PC-9 (cell line): ENCODE results near the gene ZNF107. TPM values are rescaled to one million over a fixed set of nuclear protein-coding genes. Genes with fewer than 3 reads are reported as not detected.

Source experiments
- BruUV-seq: library from RNA; stranded (reverse); fragments of 400-500 nt; replicated peaks from 2 replicates; lab custom pipeline; 2021; lab: Mats Ljungman, UMichigan
- CTCF ChIA-PET: fragments of 300-600 bp; sonication (Branson Sonifier 250); formaldehyde crosslinking; loops from one replicate; lab custom pipeline; 2022; ENCODE audit warnings: antibody characterized with exemption; lab: Charles Lee
- POLR2A ChIA-PET: fragments of 300-600 bp; sonication (Branson Sonifier 250); formaldehyde crosslinking; loops from one replicate; lab custom pipeline; 2022; ENCODE audit warnings: antibody characterized with exemption; ENCODE audit not compliant: unreplicated experiment; lab: Charles Lee
- DNase-seq, 2 experiments: peaks; one replicate each; pipeline versions ENCODE4 v3.0.0 to v3.0.0-alpha.2; 2015 to 2022; ENCODE audit warnings: mixed read lengths in 1 of 2
- H2AFZ ChIP-seq: fragments of 200-600 bp; sonication (generic); 2 replicates; pipeline ENCODE4 v1.8.1; 2017; ENCODE audit warnings: antibody characterized with exemption
- H3F3A ChIP-seq: fragments of 200-600 bp; sonication (generic); 2 replicates; pipeline ENCODE4 v1.8.1; 2017; ENCODE audit warnings: antibody characterized with exemption, mild to moderate bottlenecking, low read depth; ENCODE audit not compliant: insufficient read depth
- H3K27ac ChIP-seq: fragments of 200-600 bp; sonication (generic); 2 replicates; pipeline ENCODE4 v1.6.1; 2016; ENCODE audit warnings: mixed run types
- H3K27me3 ChIP-seq: fragments of 200-600 bp; sonication (generic); 2 replicates; pipeline ENCODE4 v1.6.1; 2016; ENCODE audit warnings: low read depth, mixed run types; ENCODE audit not compliant: insufficient read depth
- H3K36me3 ChIP-seq: fragments of 200-600 bp; sonication (generic); 2 replicates; pipeline ENCODE4 v1.6.1; 2016; ENCODE audit warnings: low read depth, mixed run types
- H3K4me1 ChIP-seq: fragments of 200-600 bp; sonication (generic); replicated peaks from 2 replicates; pipeline ENCODE4 v1.6.1; 2016; ENCODE audit warnings: mixed run types; ENCODE audit not compliant: insufficient read depth
- H3K4me2 ChIP-seq: fragments of 200-600 bp; sonication (generic); 2 replicates; pipeline ENCODE4 v1.6.1; 2017; ENCODE audit warnings: mixed run types
- H3K4me3 ChIP-seq: fragments of 200-600 bp; sonication (generic); 2 replicates; pipeline ENCODE4 v1.6.1; 2016; ENCODE audit warnings: mixed run types
- H3K79me2 ChIP-seq: fragments of 200-600 bp; sonication (generic); 2 replicates; pipeline ENCODE4 v1.6.1; 2017; ENCODE audit warnings: low read depth, mixed run types
- H3K9me2 ChIP-seq: fragments of 200-600 bp; sonication (generic); 2 replicates; pipeline ENCODE4 v1.8.1; 2017; ENCODE audit warnings: mild to moderate bottlenecking; ENCODE audit not compliant: insufficient read depth
- H3K9me3 ChIP-seq: fragments of 200-600 bp; sonication (generic); 2 replicates; pipeline ENCODE4 v1.8.1; 2016; ENCODE audit warnings: low read depth; ENCODE audit not compliant: insufficient read depth
- H4K20me1 ChIP-seq: fragments of 200-600 bp; sonication (generic); 2 replicates; pipeline ENCODE4 v1.8.1; 2017; ENCODE audit not compliant: insufficient read depth
- CTCF ChIP-seq: fragments of 200-600 bp; sonication (generic); conservative IDR thresholded peaks from 2 replicates; pipeline ENCODE4 v1.6.1; 2017; ENCODE audit warnings: mixed run types, antibody characterized with exemption, mild to moderate bottlenecking, moderate library complexity
- EZH2 ChIP-seq: fragments of 200-600 bp; sonication (generic); IDR thresholded peaks from 2 replicates; pipeline ENCODE4 v1.8.0; 2017; ENCODE audit warnings: antibody characterized with exemption, low read depth
- intact Hi-C: fragments of 100-400 bp; cut with micrococcal nuclease; formaldehyde crosslinking; loops from one replicate; pipeline ENCODE4 v1.10.0; 2022; ENCODE audit not compliant: unreplicated experiment
- total RNA-seq: library from RNA; stranded (reverse); gene quantifications from 2 replicates; pipeline ENCODE4 v1.2.3, GENCODE V29; 2021

Gene ZNF107
- total RNA-seq, 1 experiment from 2014 or later, result 6.0 TPM

GRCh38 chr7:64744680-64745079 is 78.7 kb downstream of the ZNF107 start:
- no peaks in the 10 kb centered on the region for H3K79me2 ChIP-seq
- no peaks in the 10 kb centered on the region for H3K9me2 ChIP-seq
- no peaks in the 10 kb centered on the region for H3K9me3 ChIP-seq
- H3K4me2 ChIP-seq, result no peak overlapping the region
- CTCF ChIA-PET, result no interaction called here
- no peak for DNase-seq
- H4K20me1 ChIP-seq, result no peaks in the 10 kb centered on the region
- no peaks in the 10 kb centered on the region for H3K27me3 ChIP-seq
- H2AFZ ChIP-seq, result no peak overlapping the region
- no peak overlapping the region for H3K4me3 ChIP-seq
- H3F3A ChIP-seq, result no peaks in the 10 kb centered on the region
- TF ChIP-seq EZH2 (no peak), CTCF (no peak)
- BruUV-seq, result no TSS peak
- intact Hi-C loops, result no loop called here
- no peaks in the 10 kb centered on the region for H3K36me3 ChIP-seq
- H3K27ac ChIP-seq, result no peak overlapping the region
- no peaks in the 10 kb centered on the region for H3K4me1 ChIP-seq
- POLR2A ChIA-PET, result no interaction called here

- H3K4me3 ChIP-seq, result no peak overlapping the region
- no peak overlapping the region for H3K4me2 ChIP-seq
- no peaks in the 10 kb centered on the region for H3K9me3 ChIP-seq
- no peaks in the 10 kb centered on the region for H3K9me2 ChIP-seq
- no TSS peak for BruUV-seq
- no peaks in the 10 kb centered on the region for H3K36me3 ChIP-seq
- H3K4me1 ChIP-seq, result no peaks in the 10 kb centered on the region
- TF ChIP-seq EZH2 (no peak), CTCF (no peak)
- POLR2A ChIA-PET, result no interaction called here
- H3K27me3 ChIP-seq, result no peaks in the 10 kb centered on the region
- no peaks in the 10 kb centered on the region for H3K79me2 ChIP-seq
- no peak overlapping the region for H3K27ac ChIP-seq
- intact Hi-C loops, result no loop called here
- H3F3A ChIP-seq, result no peaks in the 10 kb centered on the region
- CTCF ChIA-PET, result no interaction called here
- no peaks in the 10 kb centered on the region for H4K20me1 ChIP-seq
- no peak for DNase-seq
- no peak overlapping the region for H2AFZ ChIP-seq
Measured at GRCh38 chr7:64747802-64748201, 81.9 kb downstream of the ZNF107 start.

- DNase-seq, result no peak
- Histone ChIP-seq H3K9me3 (no peaks in the 10 kb centered on the region), H3K27ac (no peak overlapping the region), H2AFZ (no peak overlapping the region), H3K79me2 (no peaks in the 10 kb centered on the region), H3F3A (no peaks in the 10 kb centered on the region), H3K27me3 (no peaks in the 10 kb centered on the region), H3K4me1 (no peaks in the 10 kb centered on the region), H4K20me1 (no peaks in the 10 kb centered on the region), H3K4me2 (no peak overlapping the region), H3K4me3 (no peak overlapping the region), H3K9me2 (no peaks in the 10 kb centered on the region), H3K36me3 (no peaks in the 10 kb centered on the region)
- intact Hi-C loops, result no loop called here
- ChIA-PET CTCF (no interaction called here), POLR2A (no interaction called here)
- BruUV-seq, result no TSS peak
- no peak for TF ChIP-seq EZH2
- no peak for TF ChIP-seq CTCF
Measured at GRCh38 chr7:64753032-64753431, 87.1 kb downstream of the ZNF107 start.
